Omental fat pad (tissue), 4 donors: ENCODE data around the gene TSC22D4. TPM values are rescaled to one million over a fixed set of nuclear protein-coding genes. Genes with fewer than 3 reads are reported as not detected.

Experiments
- ATAC-seq: fragments of 150-250 bp; one replicate; pipeline ENCODE4 v1.9.1; 2016; ENCODE audit warnings: mild to moderate bottlenecking, moderate library complexity; ENCODE audit not compliant: low FRiP score
- DNase-seq: peaks from one replicate; pipeline ENCODE4 v3.0.0-alpha.2; 2019; ENCODE audit warnings: low spot score
- CTCF ChIP-seq, 3 donors: fragments of 450-650 bp; IDR thresholded peaks; one replicate each; pipeline ENCODE4 v1.5.1; 2016 to 2017; ENCODE audit warnings: antibody characterized with exemption in 3 of 3, mild to moderate bottlenecking in 3 of 3, moderate library complexity in 2 of 3
- total RNA-seq, 4 donors: library from RNA; depleted of rRNA; stranded (reverse); fragments of >200 nt; gene quantifications; one replicate each; pipeline ENCODE4 v1.1.0, GENCODE V29; 2016

TSC22D4 gene
- total RNA-seq, 4 donors from 2014 or later: 15.6 to 36.4 (median 21.4) TPM

- DNase-seq (no peak), ATAC-seq (no peak)
- no peak for TF ChIP-seq CTCF (IDR thresholded peaks at IDR 0.05)
Observed at GRCh38 chr7:100418930-100419659, 59.9 kb downstream of the TSC22D4 start.

Other genes with a start within 250 kb of the TSC22D4 start
- not detected for gene SPDYE3, start 171.5 kb downstream of the TSC22D4 start, total RNA-seq
- 10 to 100 TPM; 25.0 to 83.5 (median 36.9) TPM for gene PILRB, start 121.1 kb downstream of the TSC22D4 start, total RNA-seq
- 10 to 100 TPM in 2 of 4 donors, 1 to 10 TPM in 2; 8.6 to 36.9 (median 13.4) TPM for gene PILRA, start 105.7 kb downstream of the TSC22D4 start, total RNA-seq
- 1 to 10 TPM; 2.8 to 5.8 (median 3.6) TPM for gene ZCWPW1, start 50.5 kb downstream of the TSC22D4 start, total RNA-seq
- 10 to 100 TPM; 23.6 to 49.5 (median 36.6) TPM for gene MEPCE, start 49.4 kb downstream of the TSC22D4 start, total RNA-seq
- 10 to 100 TPM in 3 of 4 donors, 1 to 10 TPM in 1; 6.1 to 22.2 (median 17.7) TPM for gene PPP1R35, start 42.7 kb downstream of the TSC22D4 start, total RNA-seq
- gene SPACDR, start 15.0 kb downstream of the TSC22D4 start, total RNA-seq: 1 to 10 TPM in 1 of 4 donors, under 1 TPM in 1, not detected in 2; 0.84 to 1.3 TPM
- 1 to 10 TPM in 3 of 4 donors, under 1 TPM in 1; 0.63 to 3.6 (median 2.1) TPM for gene NYAP1, start 4.7 kb upstream of the TSC22D4 start, total RNA-seq
- 10 to 100 TPM; 10.6 to 45.0 (median 21.3) TPM for gene AGFG2, start 60.0 kb upstream of the TSC22D4 start, total RNA-seq
- 1 to 10 TPM in 3 of 4 donors, not detected in 1; 1.1 to 4.7 (median 1.7) TPM for gene SAP25, start 94.7 kb upstream of the TSC22D4 start, total RNA-seq
- 100 to 1,000 TPM in 1 of 4 donors, 10 to 100 TPM in 3; 51.8 to 108 (median 55.7) TPM for gene LRCH4, start 106.9 kb upstream of the TSC22D4 start, total RNA-seq
- under 1 TPM in 1 of 4 donors, not detected in 3; 0.36 TPM for gene FBXO24, start 107.1 kb upstream of the TSC22D4 start, total RNA-seq
- gene PCOLCE, start 123.1 kb upstream of the TSC22D4 start, total RNA-seq: 10 to 100 TPM; 20.6 to 87.2 (median 40.5) TPM
- 1 to 10 TPM; 5.4 to 8.9 (median 7.2) TPM for gene MOSPD3, start 133.3 kb upstream of the TSC22D4 start, total RNA-seq
- under 1 TPM in 1 of 4 donors, not detected in 3; 0.60 TPM for gene TFR2, start 162.3 kb upstream of the TSC22D4 start, total RNA-seq
- gene ACTL6B, start 177.2 kb upstream of the TSC22D4 start, total RNA-seq: not detected
- gene GNB2, start 194.5 kb upstream of the TSC22D4 start, total RNA-seq: 100 to 1,000 TPM; 145 to 245 (median 203) TPM
- 10 to 100 TPM; 17.7 to 44.0 (median 19.4) TPM for gene GIGYF1, start 215.0 kb upstream of the TSC22D4 start, total RNA-seq
- gene POP7, start 226.9 kb upstream of the TSC22D4 start, total RNA-seq: 10 to 100 TPM; 17.5 to 39.9 (median 19.4) TPM
- not detected for gene EPO, start 241.3 kb upstream of the TSC22D4 start, total RNA-seq